ENCODE measurements around the gene SLC6A19. TPM values are rescaled to one million over a fixed set of nuclear protein-coding genes. Genes with fewer than 3 reads are reported as not detected.

Gene SLC6A19
- total and polyA plus RNA-seq, 2 of the 13 experiments (the other 11 are each of a cell fraction or from before 2014, with no cell fraction given) = 0.02 TPM; not detected in 1

- TF ChIP-seq, protein P1, sequence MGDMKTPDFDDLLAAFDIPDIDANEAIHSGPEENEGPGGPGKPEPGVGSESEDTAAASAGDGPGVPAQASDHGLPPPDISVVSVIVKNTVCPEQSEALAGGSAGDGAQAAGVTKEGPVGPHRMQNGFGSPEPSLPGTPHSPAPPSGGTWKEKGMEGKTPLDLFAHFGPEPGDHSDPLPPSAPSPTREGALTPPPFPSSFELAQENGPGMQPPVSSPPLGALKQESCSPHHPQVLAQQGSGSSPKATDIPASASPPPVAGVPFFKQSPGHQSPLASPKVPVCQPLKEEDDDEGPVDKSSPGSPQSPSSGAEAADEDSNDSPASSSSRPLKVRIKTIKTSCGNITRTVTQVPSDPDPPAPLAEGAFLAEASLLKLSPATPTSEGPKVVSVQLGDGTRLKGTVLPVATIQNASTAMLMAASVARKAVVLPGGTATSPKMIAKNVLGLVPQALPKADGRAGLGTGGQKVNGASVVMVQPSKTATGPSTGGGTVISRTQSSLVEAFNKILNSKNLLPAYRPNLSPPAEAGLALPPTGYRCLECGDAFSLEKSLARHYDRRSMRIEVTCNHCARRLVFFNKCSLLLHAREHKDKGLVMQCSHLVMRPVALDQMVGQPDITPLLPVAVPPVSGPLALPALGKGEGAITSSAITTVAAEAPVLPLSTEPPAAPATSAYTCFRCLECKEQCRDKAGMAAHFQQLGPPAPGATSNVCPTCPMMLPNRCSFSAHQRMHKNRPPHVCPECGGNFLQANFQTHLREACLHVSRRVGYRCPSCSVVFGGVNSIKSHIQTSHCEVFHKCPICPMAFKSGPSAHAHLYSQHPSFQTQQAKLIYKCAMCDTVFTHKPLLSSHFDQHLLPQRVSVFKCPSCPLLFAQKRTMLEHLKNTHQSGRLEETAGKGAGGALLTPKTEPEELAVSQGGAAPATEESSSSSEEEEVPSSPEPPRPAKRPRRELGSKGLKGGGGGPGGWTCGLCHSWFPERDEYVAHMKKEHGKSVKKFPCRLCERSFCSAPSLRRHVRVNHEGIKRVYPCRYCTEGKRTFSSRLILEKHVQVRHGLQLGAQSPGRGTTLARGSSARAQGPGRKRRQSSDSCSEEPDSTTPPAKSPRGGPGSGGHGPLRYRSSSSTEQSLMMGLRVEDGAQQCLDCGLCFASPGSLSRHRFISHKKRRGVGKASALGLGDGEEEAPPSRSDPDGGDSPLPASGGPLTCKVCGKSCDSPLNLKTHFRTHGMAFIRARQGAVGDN (CRISPR knock-in tag; IDR thresholded peaks at IDR 0.05) = peak; percentile 77
- TF ChIP-seq DR1 (CRISPR knock-in tag; IDR thresholded peaks at IDR 0.05) (0 out of 2 replicates have a peak, but pooled peaks have one; percentile 39), NFYB (CRISPR knock-in tag; IDR thresholded peaks at IDR 0.05) (no peak; the same call in 1 of the 2 replicates), NR2F1 (CRISPR knock-in tag; IDR thresholded peaks at IDR 0.05) (peak in 1 of 2 experiments; percentile 28; a peak in 1 of 4 replicates), SP2 (CRISPR knock-in tag; IDR thresholded peaks at IDR 0.05) (no peak), HES4 (CRISPR knock-in tag; IDR thresholded peaks at IDR 0.05; ENCODE audit: borderline replicate concordance) (no peak), NCOA2 (CRISPR knock-in tag; IDR thresholded peaks at IDR 0.05) (peak; percentile 48), GATAD2A (CRISPR knock-in tag; IDR thresholded peaks at IDR 0.05) (peak; percentile 51), YEATS2 (CRISPR knock-in tag; IDR thresholded peaks at IDR 0.05; ENCODE audit: borderline replicate concordance) (no peak), PRDM4 (CRISPR knock-in tag; IDR thresholded peaks at IDR 0.05; ENCODE audit: borderline replicate concordance) (no peak), AHR (CRISPR knock-in tag; IDR thresholded peaks at IDR 0.05) (no peak), ZNF75D (CRISPR knock-in tag; IDR thresholded peaks at IDR 0.05; ENCODE audit: borderline replicate concordance) (no peak), SP140L (CRISPR knock-in tag; IDR thresholded peaks at IDR 0.05; ENCODE audit: borderline replicate concordance) (peak; percentile 76; the same call in 1 of the 2 replicates), TCF7 (IDR thresholded peaks at IDR 0.05; ENCODE audit: low read depth) (no peak), MED8 (CRISPR knock-in tag; IDR thresholded peaks at IDR 0.05; ENCODE audit: insufficient replicate concordance) (peak; percentile 38), YEATS4 (CRISPR knock-in tag; IDR thresholded peaks at IDR 0.05; ENCODE audit: borderline replicate concordance) (peak; percentile 57; the same call in 1 of the 2 replicates), BRD4 (CRISPR knock-in tag; IDR thresholded peaks at IDR 0.05) (peak; percentile 60; the same call in 1 of the 2 replicates), CBFB (CRISPR knock-in tag; IDR thresholded peaks at IDR 0.05) (peak; percentile 32; the same call in 1 of the 2 replicates)
- TF ChIP-seq, protein P2, sequence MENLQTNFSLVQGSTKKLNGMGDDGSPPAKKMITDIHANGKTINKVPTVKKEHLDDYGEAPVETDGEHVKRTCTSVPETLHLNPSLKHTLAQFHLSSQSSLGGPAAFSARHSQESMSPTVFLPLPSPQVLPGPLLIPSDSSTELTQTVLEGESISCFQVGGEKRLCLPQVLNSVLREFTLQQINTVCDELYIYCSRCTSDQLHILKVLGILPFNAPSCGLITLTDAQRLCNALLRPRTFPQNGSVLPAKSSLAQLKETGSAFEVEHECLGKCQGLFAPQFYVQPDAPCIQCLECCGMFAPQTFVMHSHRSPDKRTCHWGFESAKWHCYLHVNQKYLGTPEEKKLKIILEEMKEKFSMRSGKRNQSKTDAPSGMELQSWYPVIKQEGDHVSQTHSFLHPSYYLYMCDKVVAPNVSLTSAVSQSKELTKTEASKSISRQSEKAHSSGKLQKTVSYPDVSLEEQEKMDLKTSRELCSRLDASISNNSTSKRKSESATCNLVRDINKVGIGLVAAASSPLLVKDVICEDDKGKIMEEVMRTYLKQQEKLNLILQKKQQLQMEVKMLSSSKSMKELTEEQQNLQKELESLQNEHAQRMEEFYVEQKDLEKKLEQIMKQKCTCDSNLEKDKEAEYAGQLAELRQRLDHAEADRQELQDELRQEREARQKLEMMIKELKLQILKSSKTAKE (CRISPR knock-in tag; IDR thresholded peaks at IDR 0.05; ENCODE audit: borderline replicate concordance) = peak; percentile 66; the same call in 1 of the 2 replicates
These were observed 18.6 kb upstream of the SLC6A19 start (continued) for GRCh38 chr5:1182633-1183423.

All from HepG2 (cell line).